AG10803 (cell line): ENCODE measurements around the gene CHRNA10.

ENCODE experiments used
- DNase-seq: peaks from one replicate; pipeline ENCODE4 v3.0.0; 2010; ENCODE audit warnings: low read depth
- H3K4me3 ChIP-seq: 2 replicates; pipeline ENCODE4 v1.5.1; 2011; ENCODE audit warnings: mild to moderate bottlenecking, low read length, control low read depth
- TF ChIP-seq, protein P1 (sequence below): conservative IDR thresholded peaks from 2 replicates; pipeline ENCODE4 v1.5.1; 2011; ENCODE audit warnings: mild to moderate bottlenecking, low read length, control low read depth, inconsistent platforms

Gene CHRNA10

DNA sequence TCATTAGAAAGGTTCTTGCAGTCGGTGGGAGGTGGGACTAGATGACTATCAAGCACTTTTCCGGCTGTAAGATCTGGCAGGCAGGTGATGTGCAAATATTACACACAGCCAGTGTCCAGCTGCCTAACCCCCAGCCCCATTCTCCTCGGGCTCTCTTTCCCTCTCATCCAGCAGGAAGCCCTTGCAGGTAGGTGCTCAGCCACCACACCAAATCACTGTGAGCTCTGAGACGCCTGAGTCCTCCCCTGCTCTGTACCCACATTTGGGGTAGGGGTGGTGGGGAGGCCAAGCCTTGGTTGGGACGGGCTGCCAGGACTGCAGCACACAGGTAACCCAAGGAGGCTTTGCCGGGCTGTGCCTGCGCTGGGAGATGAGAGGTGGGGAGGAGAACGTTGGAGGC lies 30.0 kb downstream of the CHRNA10 start:
- DNase-seq = no peak
- H3K4me3 ChIP-seq = no peak overlapping the region
- TF ChIP-seq, protein P1, sequence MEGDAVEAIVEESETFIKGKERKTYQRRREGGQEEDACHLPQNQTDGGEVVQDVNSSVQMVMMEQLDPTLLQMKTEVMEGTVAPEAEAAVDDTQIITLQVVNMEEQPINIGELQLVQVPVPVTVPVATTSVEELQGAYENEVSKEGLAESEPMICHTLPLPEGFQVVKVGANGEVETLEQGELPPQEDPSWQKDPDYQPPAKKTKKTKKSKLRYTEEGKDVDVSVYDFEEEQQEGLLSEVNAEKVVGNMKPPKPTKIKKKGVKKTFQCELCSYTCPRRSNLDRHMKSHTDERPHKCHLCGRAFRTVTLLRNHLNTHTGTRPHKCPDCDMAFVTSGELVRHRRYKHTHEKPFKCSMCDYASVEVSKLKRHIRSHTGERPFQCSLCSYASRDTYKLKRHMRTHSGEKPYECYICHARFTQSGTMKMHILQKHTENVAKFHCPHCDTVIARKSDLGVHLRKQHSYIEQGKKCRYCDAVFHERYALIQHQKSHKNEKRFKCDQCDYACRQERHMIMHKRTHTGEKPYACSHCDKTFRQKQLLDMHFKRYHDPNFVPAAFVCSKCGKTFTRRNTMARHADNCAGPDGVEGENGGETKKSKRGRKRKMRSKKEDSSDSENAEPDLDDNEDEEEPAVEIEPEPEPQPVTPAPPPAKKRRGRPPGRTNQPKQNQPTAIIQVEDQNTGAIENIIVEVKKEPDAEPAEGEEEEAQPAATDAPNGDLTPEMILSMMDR = no peak

DNA sequence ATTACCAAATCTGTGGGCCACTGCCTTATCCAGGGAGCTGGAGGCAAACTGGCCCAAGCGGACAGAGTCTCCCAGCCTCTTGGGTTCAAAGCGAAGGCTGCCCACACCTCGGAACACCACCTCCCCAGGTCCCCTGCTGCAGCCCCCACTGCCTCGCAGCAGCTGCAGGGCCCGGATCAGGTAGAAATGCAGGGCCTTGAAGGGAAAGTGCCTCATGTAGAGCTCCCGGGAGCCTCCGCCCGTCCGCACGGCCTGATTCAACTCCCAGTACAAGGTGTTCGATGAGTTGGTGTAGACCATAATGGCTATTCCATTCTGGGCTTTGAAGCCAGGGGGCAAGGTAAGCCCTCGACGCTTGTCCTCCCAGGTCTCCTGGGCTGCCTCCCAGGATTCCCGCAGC lies 31.3 kb downstream of the CHRNA10 start:
- no peak for DNase-seq
- TF ChIP-seq, protein P1 = no peak
- H3K4me3 ChIP-seq = no peak overlapping the region

DNA sequence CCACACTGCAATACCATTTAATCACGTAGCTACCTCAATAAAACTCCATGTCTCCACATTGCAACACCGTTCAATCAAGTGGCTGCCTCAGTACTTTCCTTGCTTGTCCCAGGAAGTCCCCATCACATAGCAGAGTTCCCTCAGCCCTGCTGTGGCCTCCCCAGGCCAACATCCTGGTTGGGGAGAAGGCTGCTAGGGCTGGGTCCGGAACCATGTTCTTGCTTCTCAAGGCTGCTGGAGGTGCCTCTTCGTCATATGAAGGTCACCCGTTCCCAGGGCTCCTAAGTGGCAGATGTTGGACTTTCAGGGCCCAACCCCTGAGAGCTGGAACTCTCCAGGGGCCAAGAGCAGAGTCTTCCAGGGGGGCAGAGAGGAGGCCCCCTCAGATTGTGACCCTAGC lies 32.7 kb downstream of the CHRNA10 start:
- no peak overlapping the region for H3K4me3 ChIP-seq
- TF ChIP-seq, protein P1 = no peak

DNA sequence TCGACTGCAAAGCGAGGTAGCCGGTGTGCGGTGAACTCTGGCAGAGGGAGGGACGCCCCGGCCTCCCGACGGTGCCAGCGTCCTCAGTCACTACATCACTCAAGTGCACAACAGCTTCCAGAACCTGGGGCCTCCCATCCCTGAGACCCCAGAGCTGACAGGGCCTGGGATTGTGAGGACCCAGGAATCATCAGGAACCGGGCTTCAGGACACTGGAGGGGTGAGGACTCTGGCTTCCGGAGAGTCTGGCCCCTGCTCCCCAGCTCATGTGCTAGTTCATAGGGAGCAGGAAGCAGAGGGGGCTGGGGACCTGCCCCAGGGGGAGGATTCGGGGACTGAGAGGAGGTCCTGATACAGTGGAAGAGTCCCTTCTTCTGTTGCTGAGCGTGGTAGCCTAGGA lies 34.0 kb downstream of the CHRNA10 start:
- no peak overlapping the region for H3K4me3 ChIP-seq
- DNase-seq = no peak
- TF ChIP-seq, protein P1 = no peak

More for the DNA sequence above, 32.7 kb downstream of the CHRNA10 start:
- no peak for DNase-seq

- TF ChIP-seq, protein P1 = no peak
- DNase-seq = no peak
- no peak overlapping the region for H3K4me3 ChIP-seq
Observed at GRCh38 chr11:3635641-3636375, 35.4 kb downstream of the CHRNA10 start.

DNA sequence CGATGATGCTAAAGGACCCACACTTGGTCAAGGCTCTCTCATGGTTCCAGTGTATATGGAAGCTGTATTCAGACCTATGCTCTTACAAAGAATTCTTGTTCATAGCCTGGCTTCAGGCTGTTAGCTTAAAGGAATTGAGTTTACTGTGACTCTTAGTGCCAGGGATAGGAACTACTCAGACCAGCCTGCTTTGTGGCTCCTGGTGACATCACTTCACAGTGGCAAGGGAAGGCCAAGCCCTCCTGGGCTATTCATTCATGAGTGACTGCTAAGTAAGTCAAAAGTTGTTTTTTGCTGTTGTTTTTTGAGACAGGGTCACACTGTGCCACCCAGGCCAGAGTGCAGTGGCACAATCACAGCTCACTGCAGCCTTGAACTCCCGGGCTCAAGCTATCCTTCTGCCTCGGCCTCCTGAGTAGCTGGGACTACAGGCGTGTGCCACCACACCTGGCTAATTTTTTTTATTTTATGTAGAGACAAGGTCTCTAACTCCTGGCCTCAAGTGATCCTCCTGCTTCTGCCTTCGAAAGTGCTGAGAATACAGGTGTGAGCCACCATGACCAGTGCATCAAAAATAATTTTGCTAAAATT lies 39.0 kb downstream of the CHRNA10 start:
- no peak for DNase-seq
- TF ChIP-seq, protein P1 = no peak
- H3K4me3 ChIP-seq = no peak overlapping the region

- TF ChIP-seq, protein P1 = no peak
- no peak overlapping the region for H3K4me3 ChIP-seq
- no peak for DNase-seq
Observed at GRCh38 chr11:3631331-3631730, 39.9 kb downstream of the CHRNA10 start.
